ENCODE results near the gene GGTA1.

GRCh38 chr9:121452085-121452484 lies 47.6 kb downstream of the GGTA1 start:
- TF ChIP-seq, protein P1, sequence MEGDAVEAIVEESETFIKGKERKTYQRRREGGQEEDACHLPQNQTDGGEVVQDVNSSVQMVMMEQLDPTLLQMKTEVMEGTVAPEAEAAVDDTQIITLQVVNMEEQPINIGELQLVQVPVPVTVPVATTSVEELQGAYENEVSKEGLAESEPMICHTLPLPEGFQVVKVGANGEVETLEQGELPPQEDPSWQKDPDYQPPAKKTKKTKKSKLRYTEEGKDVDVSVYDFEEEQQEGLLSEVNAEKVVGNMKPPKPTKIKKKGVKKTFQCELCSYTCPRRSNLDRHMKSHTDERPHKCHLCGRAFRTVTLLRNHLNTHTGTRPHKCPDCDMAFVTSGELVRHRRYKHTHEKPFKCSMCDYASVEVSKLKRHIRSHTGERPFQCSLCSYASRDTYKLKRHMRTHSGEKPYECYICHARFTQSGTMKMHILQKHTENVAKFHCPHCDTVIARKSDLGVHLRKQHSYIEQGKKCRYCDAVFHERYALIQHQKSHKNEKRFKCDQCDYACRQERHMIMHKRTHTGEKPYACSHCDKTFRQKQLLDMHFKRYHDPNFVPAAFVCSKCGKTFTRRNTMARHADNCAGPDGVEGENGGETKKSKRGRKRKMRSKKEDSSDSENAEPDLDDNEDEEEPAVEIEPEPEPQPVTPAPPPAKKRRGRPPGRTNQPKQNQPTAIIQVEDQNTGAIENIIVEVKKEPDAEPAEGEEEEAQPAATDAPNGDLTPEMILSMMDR (IDR thresholded peaks at IDR 0.05): no peak
- TF ChIP-seq POLR2A (IDR thresholded peaks at IDR 0.05): no peak
- no peak for TF ChIP-seq EP300 (IDR thresholded peaks at IDR 0.05; ENCODE audit: low read depth)
- TF ChIP-seq POLR2AphosphoS5 (IDR thresholded peaks at IDR 0.05): no peak

Measured in transverse colon (tissue), 4 donors.